GM19043 (cell line): ENCODE measurements around the gene GCNT2.
"Not testable (repeated sequence)": the region's sequence is repeated elsewhere in the genome, so short reads cannot be mapped to it uniquely, and the experiment has no call there.

Source experiments
- ATAC-seq: cut with Tn5 transposase; IDR thresholded peaks from one replicate; pipeline ENCODE4 v1.9.1; 2021; ENCODE audit warnings: low read depth; ENCODE audit not compliant: unreplicated experiment

The GCNT2 gene

DNA sequence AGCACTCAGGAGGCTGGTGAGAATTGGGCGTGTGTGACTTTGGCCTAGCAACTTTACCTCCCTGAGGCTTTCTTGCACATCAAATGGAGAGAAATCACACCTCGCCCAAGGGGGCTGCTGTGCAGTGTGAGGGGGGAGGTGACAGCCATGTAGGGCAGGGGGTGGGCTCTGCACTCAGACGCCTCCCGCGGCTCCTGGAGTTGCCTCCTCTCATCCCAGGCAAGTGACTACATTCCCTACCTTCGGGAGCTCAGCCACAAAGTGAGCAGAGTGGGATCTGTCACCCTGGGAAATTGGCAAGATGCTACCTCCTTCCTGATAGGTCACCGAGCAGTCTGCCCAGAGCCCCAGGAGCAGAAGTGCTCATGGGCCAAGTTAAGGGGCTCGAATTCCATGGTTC, 56.0 kb downstream of the GCNT2 start:
- no peak for ATAC-seq

DNA sequence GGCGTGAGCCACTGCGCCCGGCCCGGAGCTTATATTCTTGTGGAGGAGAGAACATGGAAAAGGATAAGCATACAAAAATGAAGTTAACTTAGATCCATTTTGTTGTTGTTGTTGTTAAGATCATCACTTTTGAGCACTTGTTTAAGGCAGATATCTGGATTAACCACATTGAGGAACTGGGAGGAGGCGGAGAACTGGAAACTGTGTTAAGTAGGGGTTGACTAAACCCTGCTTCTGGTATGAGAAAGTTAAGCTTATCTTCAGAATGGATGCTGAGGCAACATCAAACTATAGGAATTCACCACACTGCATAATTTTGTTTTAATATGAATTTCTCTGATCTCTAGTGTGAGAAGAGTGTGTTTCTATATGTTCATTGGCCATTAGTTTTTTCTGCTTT, 57.6 kb downstream of the GCNT2 start:
- ATAC-seq = no peak

DNA sequence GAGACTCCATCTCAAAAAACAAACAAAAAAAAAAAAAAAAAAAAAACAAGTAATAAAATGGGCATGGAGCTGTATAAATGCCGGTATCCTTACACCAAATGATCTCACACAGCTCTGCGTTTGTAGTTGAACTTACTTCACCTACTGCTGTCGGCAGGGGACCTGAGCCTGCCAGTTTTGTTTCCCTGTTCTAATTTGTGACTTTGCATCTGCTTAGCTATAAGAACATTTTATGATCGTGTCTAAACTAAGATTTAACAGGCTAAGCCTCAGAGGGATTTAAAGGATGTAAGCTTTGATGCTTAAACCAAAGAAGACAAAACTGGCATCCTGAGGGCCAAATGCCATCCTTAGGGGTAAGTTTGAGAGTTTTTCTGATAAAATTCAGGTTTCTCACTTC, 58.7 kb downstream of the GCNT2 start:
- ATAC-seq = no peak

DNA sequence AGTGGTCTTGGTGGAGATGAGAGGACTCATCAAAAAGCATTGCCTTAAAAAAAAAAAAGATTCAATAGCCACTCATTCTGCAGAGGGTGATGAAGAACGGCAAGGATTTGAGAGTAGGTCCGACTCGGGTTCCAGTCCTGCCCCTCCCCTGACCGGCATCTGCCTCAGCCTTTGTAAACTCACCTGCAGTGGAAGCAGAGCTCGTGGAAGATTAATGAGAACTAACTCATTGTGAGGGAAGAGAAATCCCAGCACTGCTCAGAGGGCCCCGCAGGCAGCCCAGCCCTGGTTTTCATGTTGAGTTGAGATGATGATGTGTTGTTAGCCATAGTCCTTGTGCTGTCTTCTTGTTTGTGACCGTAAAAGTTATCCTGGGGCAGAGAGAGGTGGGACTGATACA, 59.4 kb downstream of the GCNT2 start:
- ATAC-seq = no peak

DNA sequence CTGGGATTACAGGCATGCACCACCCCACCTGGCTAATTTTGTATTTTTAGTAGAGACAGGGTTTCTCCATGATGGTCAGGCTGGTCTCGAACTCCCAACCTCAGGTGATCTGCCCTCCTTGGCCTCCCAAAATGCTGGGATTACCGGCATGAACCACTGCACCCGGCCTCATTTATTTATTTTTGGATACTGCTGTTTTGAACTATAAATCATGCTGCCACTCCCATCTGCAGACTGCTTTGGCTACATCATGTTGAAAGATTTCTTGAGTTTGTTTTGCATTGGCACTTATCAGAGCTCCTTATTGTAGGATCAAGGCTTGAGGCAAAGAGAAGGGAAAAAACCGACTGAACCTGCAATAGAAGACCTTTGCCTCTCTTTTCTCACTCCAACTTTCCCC, 60.3 kb downstream of the GCNT2 start:
- ATAC-seq = not testable (repeated sequence)

DNA sequence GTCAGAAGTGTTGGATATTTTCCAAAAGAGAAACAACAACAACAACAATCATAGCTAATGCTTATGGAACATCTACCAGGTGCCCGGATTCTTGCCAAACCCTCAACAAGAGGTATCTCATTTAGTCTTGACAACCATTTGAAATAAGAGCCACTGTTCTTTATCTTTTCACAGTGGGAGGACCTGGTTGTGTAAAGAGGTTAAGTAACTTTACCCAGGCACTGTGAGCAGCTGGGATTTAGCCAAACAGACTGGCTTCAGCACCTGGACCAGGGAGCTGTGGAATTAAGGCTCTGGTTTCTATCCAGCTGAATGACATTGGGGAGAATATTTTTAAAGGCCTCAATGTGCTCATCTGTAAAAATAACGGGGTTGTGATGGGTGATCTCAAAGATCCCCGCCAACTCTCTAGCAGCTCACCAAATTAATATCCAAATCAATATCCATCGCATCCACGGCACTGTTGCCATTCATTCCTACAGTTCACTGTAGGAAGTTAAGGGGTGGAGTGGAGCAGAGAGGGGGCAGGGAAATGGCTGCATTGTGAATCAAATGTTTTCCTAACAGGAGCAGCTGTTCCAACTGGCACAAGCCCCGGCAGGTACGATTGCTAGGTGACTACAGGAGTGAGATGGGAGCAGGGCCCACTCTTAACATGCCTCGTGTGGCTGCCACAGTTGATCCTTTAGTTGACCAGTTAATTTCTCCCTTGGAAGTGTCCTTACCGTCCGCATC, 61.8 kb downstream of the GCNT2 start:
- ATAC-seq = no peak

DNA sequence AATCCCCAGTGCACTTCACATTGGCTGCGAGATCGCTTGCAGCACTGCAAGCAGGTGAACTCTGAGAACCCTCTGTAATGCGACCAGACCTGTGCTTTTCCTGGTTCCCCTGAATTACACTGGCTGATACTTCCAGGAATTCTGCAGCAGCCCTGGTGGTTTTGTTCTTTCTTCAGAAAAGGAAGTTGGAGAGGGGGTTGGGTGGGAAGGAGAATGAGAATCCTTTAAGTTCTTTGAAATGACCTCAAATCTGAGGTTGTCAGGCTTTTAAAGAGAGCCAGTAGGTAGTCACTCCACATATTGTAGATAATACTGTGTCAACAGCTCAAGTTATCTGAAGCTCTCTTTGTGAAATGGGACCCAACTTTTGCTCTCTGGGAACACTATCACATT, 62.4 kb downstream of the GCNT2 start:
- no peak for ATAC-seq

DNA sequence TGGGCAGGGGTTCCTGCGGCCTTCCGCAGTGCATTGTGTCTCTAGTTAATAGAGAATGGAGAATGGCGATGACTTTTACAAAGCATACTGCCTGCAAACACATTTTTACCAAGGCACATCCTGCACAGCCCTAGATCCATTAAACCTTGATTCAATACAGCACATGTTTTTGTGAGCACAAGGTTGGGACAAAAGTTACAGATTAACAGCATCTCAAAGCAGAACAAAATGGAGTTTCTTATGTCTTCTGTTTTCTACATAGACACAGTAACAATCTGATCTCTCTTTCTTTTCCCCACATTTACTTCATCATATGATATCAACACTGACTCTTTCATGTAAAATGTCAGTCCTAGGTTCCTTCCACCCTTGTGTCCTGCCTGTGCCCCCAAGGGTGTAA, 63.5 kb downstream of the GCNT2 start:
- no peak for ATAC-seq

DNA sequence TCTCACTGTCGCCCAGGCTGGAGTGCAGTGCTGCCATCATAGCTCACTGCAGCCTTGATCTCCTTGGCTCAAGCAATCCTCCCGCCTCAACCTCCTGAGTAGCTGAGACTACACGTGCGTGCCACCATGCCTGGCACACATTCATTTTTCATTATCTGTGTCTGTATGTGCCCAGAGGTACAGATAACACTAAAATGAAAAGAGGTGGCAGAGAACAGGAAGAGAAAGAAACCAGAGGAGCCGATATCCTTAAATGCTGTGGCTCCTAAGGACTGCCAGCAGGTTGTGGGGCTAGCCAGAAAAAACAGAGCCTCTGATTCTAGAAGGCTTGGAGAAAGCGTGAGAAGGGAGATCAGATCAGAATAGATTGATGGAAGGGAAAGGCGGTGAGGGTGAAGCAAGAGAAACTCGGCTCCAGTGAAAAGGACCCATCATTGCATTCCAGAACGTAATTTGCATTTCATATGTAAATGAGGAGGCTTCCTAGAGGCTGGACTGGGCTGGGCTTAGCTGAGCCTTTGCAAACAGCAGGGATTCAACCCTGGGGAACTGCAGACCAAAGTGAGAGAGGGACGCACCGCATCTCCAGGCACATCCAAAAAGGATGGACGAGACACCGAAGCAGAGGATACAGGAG, 64.2 kb downstream of the GCNT2 start:
- ATAC-seq = no peak

DNA sequence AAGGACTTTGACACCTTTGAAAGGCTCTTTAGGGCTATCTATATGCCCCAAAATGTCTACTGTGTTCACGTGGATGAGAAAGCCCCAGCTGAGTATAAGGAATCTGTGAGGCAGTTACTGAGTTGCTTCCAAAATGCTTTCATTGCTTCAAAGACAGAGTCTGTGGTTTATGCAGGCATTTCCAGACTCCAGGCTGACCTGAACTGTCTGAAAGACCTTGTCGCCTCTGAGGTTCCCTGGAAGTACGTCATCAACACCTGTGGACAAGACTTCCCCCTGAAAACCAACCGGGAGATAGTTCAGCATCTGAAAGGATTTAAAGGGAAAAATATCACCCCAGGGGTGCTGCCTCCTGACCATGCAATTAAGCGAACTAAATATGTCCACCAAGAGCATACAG, 65.2 kb downstream of the GCNT2 start:
- no peak for ATAC-seq

DNA sequence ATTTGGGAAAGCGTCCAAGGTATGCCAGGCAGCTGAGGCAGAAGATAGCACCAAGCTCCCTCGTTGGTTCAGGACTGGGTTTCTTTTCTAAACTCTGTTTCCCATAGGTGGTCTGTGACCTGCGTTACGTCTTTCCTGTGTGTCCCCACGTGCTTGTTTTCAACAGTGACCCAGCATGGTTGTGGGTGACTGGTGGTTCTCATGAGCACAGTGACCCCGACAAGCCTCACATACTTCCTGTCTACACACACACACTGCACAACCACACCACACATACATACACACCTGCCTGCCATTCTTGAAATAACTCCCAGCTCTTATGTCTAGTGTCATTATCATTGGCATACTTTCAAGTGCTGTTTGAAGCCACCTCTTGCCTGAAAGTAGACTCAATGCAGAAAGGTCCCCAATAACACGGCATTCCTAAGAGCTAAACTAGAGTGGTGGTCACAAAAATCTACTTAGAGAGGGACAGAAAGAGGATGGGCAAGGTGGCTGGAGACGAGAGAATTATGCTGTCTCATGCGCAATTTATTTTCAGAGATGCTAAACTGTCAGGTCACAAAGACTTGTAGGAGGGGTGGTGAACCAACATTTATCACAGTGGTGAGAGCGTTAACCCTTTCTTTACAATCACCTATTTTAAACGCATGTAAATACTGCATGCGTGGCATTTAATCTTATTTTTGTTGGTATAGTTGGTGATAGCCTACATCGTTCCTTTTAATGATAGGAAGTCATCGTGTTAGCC, 66.7 kb downstream of the GCNT2 start:
- ATAC-seq = no peak

DNA sequence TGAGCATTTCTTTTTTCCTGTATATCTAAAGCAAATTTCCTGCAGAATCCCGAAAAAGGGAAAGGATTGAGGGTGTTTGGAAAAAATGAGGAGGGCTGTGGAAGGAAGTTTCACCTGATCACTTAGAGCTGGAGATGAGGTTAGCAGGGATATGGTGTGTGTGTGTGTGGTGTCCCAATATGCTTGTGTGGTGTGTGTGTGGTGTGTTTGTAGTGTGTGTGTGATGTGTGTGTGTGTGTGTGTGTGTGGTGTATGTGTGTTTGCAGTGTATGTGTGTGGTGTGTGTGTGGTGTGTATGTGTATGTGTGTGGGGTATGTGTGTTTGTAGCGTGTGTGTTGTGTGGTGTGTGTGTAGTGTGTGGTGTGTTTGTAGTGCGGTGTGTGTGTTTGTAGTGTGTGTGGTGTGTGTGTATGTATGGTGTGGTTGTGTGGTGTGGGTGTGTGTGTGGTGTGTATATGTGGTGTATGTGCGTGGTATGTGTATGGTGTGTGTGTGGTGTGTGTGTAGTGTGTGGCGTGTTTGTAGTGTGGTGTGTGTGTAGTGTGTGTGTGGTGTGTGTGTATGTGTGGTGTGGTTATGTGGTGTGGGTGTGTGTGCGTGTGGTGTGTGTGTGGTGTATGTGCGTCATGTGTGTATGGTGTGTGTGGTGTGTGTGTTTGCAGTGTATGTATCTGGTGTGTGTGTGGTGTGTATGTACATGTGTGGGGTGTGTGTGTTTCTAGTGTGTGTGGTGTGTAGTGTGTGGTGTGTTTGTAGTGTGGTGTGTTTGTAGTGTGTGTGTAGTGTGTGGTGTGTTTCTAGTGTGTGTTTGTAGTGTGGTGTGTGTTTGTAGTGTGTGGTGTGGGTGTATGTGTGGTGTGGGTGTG, 67.6 kb downstream of the GCNT2 start:
- no peak for ATAC-seq

DNA sequence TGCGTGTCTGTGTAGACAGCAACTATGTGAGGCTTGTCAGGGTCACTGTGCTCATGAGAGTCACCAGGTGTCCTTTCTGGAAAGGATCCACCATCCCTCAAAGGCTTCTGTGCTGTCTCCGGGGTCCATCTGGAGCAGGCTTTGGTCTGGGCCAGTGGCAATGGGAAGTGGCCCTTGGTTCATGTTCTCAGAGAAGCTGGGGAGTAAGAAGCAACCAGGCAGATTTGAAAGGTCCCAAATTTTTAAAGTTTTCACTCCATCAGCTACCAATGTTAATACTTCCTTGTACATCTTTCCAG, 68.2 kb downstream of the GCNT2 start:
- no peak for ATAC-seq

DNA sequence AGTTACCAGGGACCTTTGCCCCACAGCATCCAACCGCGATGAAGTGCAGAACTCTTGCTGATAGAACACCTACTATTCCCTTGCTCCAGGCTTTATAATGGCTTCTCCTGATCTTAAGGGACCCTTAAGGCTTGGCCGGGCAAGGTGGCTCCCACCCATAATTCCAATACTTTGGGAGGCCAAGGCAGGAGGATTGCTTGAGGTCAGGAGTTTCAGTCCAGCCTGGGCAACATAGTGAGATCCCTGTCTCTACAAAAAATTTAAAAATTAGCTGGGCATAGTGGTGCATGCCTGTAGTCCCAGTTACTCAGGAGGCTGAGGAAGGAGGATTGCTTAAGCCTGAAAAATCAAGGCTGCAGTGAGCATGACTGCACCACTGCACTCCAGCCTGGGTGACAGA, 68.8 kb downstream of the GCNT2 start:
- no peak for ATAC-seq

DNA sequence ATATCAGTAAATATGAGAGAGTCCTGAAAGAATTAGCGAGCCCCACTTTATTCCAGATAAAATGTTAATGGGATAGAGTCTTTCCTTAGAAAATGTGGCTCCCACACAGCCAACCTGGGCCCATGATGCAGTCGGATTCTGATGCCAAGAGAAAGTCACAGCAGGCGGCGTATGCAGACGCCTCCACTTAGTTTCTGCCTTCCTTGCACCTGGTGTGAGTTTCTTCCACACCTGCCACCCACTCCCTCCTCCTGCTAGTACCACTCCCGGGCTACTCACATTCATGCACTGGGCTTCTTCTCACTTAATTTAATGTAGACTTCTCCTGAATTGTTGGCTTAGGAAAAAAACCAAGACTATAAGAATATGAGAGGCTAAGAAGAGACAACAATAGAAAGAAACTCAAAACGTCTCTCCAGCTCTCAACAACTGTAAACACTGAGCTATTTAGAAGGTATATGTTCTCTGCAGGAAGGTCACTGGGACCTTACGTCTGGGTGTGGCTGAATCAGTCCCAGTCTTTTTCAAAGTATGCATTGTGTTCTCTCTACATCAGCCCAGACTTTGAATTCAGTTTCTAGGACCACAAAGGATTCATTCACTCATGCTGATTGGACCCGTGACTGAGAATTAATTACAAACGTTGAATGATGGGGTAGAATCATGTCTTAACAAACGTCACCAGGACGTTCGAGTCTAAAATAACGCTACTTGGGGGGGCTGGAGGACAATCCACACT, 70.4 kb downstream of the GCNT2 start:
- ATAC-seq = no peak

DNA sequence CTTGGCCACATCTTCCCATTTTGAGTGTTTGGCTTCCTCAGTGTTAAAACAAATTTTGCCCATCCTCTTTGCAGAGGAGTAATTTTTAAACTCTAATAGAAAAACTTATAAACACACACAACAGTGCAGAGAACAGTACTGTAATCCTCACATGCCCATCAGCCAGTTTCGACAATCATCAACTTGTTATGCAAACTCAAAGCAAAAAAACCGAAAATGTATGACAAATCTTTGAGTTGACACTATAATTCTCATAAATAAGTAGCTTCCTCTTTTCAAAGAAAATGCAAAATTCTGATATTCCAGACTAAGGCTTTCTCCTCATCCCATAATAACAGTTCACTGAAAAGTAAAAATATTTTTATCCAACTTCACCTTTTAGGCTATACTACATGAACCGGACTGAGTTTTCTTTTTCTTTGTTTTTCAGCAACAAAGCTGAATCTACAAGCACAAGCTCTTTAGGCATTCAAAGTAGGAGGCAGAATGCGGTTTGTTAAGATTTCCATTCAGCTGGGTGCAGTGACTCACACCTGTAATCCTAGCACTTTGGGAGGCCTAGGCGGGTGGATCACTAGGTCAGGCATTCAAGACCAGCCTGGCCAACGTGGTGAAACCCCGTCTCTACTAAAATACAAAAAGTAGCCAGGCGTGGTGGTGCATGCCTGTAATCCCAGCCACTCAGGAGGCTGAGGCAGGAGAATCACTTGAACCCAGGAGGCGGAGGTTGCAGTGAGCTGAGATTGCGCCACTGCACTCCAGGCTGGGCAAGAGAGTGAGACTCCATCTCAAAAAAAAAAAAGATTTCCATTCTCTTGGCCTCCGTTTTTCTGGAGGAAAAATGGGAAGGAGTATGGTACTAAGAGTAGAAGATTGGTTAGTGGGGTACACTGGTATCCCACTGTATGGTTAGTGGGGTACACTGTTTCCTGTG, 74.8 kb downstream of the GCNT2 start:
- no peak for ATAC-seq

DNA sequence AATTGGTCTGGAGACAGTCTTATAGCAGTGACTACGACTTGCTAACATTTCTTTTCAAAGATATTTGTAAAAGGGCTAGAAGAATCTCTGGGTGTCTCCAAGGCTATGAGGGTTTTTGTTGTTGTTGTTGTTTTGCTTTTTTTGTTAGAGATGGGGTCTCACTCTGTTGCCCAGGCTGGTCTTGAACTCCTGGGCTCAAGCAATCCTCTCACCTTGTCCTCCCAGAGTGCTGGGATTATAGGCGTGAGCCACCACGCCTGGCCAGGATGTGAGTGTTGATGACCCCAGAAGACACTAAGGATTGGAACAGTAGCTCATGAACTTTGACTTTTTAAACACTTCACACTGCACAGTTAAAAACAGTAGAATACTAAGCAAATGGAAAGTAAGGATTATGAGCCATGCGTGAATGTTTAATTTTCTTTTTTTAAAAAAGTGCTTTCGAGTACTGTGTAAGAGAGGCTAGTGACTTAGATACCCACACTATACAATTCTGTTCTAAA, 76.4 kb downstream of the GCNT2 start:
- ATAC-seq = no peak

DNA sequence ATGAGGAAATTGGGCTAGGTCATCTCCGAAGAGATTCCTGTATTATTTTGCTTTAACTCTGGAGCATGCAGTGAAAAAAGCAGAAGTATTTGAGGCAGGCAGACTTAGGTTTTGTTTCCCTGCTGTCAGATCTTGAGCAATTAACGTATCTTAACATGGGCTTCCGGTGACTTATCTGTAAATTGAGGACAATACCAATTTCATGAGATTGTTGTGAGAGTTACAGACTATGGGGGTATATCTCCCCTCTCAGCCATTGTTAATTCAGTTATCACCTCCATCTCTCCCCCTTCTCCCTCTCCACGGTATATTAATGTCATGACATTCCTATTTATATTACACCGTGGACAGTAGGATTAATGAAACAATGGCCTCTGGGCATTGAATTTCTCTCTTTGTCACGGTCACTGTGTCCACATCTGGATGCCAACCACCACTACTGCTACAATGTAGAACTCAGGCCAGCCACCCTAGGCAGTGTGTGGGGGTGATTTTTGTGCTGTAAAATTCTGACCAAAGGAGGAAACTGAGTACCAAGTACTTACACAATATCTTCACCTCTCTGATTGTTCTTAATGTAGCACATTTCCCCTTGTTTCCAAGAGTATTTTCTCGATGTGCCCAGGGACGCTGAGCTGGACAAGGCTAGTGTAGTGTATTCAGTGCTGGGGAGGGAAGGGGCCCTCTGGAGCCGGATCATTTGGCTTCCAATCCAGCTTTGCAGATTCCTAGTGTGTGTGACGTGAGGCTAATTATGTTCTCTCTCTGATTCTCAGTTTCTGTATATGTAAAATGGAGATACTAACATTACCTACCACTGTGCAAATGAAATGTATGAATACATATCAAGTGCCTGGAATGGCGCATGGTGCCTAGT, 77.2 kb downstream of the GCNT2 start:
- no peak for ATAC-seq
